ENCODE data around the gene MSH2. TPM values are rescaled to one million over a fixed set of nuclear protein-coding genes. Genes with fewer than 3 reads are reported as not detected.

Gene MSH2
- 83.7 TPM for total RNA-seq

GRCh38 chr2:47402805-47403608 is at the start of gene MSH2:
MSH2 (plus strand) TSS chr2:47403156; CDS start chr2:47403192, 36 bp downstream.

Small RNA genes lying within 50 kb of the gene (small RNA-seq; reads per million reads assigned to genes)
- gene MIR559 (not detected), gene RF00017 (not detected), gene RN7SKP119 (not detected)

Other genes with a start within 250 kb of the MSH2 start
- not detected for gene STPG4, start 247.8 kb upstream of the MSH2 start, total RNA-seq
- 1,205 TPM for gene CALM2, start 226.6 kb upstream of the MSH2 start, total RNA-seq
- 45.0 TPM for gene EPCAM, start 33.8 kb upstream of the MSH2 start, total RNA-seq
- 3.2 TPM for gene KCNK12, start 167.8 kb downstream of the MSH2 start, total RNA-seq